IMR-90 (cell line): ENCODE results near the gene FOXO1. TPM values are rescaled to one million over a fixed set of nuclear protein-coding genes. Genes with fewer than 3 reads are reported as not detected.

Experiments
- ATAC-seq: fragments of 200-7000 bp; cut with Tn5 transposase; 2 replicates; pipeline ENCODE4 v1.9.1; 2020; ENCODE audit warnings: low read depth, mild to moderate bottlenecking, moderate library complexity
- BruUV-seq: library from RNA; stranded (reverse); fragments of 400-500 nt; replicated peaks from 2 replicates; lab custom pipeline; 2021; lab: Mats Ljungman, UMichigan
- CTCF ChIA-PET: fragments of 300-600 bp; formaldehyde crosslinking; extraction: SDS; loops from one replicate; lab custom pipeline; 2021; ENCODE audit warnings: antibody characterized with exemption; lab: Yijun Ruan, JAX
- POLR2A ChIA-PET: fragments of 300-600 bp; sonication (Branson Sonifier 250); formaldehyde crosslinking; loops from one replicate; lab custom pipeline; 2022; ENCODE audit warnings: antibody characterized with exemption; ENCODE audit not compliant: unreplicated experiment; lab: Charles Lee
- DNase-seq: peaks from one replicate; pipeline ENCODE4 v3.0.0; 2013
- H2AFZ ChIP-seq: replicated peaks from 2 replicates; pipeline ENCODE3; 2013; ENCODE audit warnings: low read length, mild to moderate bottlenecking; ENCODE audit not compliant: poor library complexity
- H2AK5ac ChIP-seq: 2 replicates; pipeline ENCODE4 v1.6.1; 2013; ENCODE audit warnings: low read depth, low read length, inconsistent platforms
- H2AK9ac ChIP-seq: replicated peaks from 2 replicates; pipeline ENCODE3; 2013; ENCODE audit warnings: mild to moderate bottlenecking, low read depth, low read length, moderate library complexity; ENCODE audit not compliant: poor library complexity
- H2BK120ac ChIP-seq: 2 replicates; pipeline ENCODE4 v1.6.1; 2013; ENCODE audit warnings: low read depth, low read length, inconsistent platforms
- H2BK15ac ChIP-seq: 3 replicates; pipeline ENCODE4 v1.6.1; 2013; ENCODE audit warnings: low read depth, low read length, inconsistent platforms
- H2BK20ac ChIP-seq: 2 replicates; pipeline ENCODE4 v1.6.1; 2013; ENCODE audit warnings: low read depth, mild to moderate bottlenecking, inconsistent platforms, low read length, moderate library complexity
- H2BK5ac ChIP-seq: 2 replicates; pipeline ENCODE4 v1.6.1; 2013; ENCODE audit warnings: mild to moderate bottlenecking, low read depth, low read length, inconsistent platforms; ENCODE audit not compliant: poor library complexity, severe bottlenecking
- H3K14ac ChIP-seq: replicated peaks from 2 replicates; pipeline ENCODE4 v1.6.1; 2013; ENCODE audit warnings: low read depth, low read length, inconsistent platforms
- H3K18ac ChIP-seq: 2 replicates; pipeline ENCODE4 v1.6.1; 2013; ENCODE audit warnings: low read depth, low read length, control low read depth
- H3K23ac ChIP-seq: 2 replicates; pipeline ENCODE4 v1.6.1; 2013; ENCODE audit warnings: low read depth, low read length, inconsistent platforms
- H3K27ac ChIP-seq: 2 replicates; pipeline ENCODE4 v1.5.1; 2013; ENCODE audit warnings: mild to moderate bottlenecking, control low read depth, low read length; ENCODE audit not compliant: insufficient read depth
- H3K27me3 ChIP-seq: 2 replicates; pipeline ENCODE4 v1.6.1; 2013; ENCODE audit warnings: low read length; ENCODE audit not compliant: control insufficient read depth, insufficient read depth
- H3K36me3 ChIP-seq: 2 replicates; pipeline ENCODE4 v1.6.1; 2013; ENCODE audit warnings: low read length, mixed read lengths; ENCODE audit not compliant: control insufficient read depth, insufficient read depth
- H3K4ac ChIP-seq: 2 replicates; pipeline ENCODE4 v1.6.1; 2013; ENCODE audit warnings: low read depth, low read length, inconsistent platforms
- H3K4me1 ChIP-seq: 2 replicates; pipeline ENCODE4 v1.6.1; 2013; ENCODE audit warnings: low read length, mixed read lengths; ENCODE audit not compliant: control insufficient read depth, insufficient read depth
- H3K4me2 ChIP-seq: 2 replicates; pipeline ENCODE4 v1.6.1; 2013; ENCODE audit warnings: low read depth, mild to moderate bottlenecking, control low read depth, low read length, moderate library complexity
- H3K4me3 ChIP-seq: 2 replicates; pipeline ENCODE4 v1.5.1; 2013; ENCODE audit warnings: low read depth, mild to moderate bottlenecking, control low read depth, low read length, moderate library complexity; ENCODE audit not compliant: insufficient read depth
- H3K56ac ChIP-seq: 2 replicates; pipeline ENCODE4 v1.6.1; 2013; ENCODE audit warnings: low read length, inconsistent platforms; ENCODE audit not compliant: insufficient read depth; ENCODE audit errors: extremely low read depth
- H3K79me1 ChIP-seq, 2 experiments: 2 replicates each; pipeline ENCODE4 v1.6.1; 2013; ENCODE audit warnings: low read length in 2 of 2, inconsistent platforms in 1 of 2, low read depth in 1 of 2
- H3K9ac ChIP-seq: 2 replicates; pipeline ENCODE4 v1.6.1; 2013; ENCODE audit warnings: low read depth, low read length, control low read depth
- H3K9me1 ChIP-seq: 2 replicates; pipeline ENCODE4 v1.6.1; 2013; ENCODE audit warnings: low read length, inconsistent platforms; ENCODE audit not compliant: insufficient read depth
- H3K9me3 ChIP-seq: 2 replicates; pipeline ENCODE4 v1.6.1; 2013; ENCODE audit warnings: low read length; ENCODE audit not compliant: control insufficient read depth, insufficient read depth
- H4K20me1 ChIP-seq: 2 replicates; pipeline ENCODE4 v1.6.1; 2013; ENCODE audit warnings: low read length, inconsistent platforms; ENCODE audit not compliant: insufficient read depth
- H4K5ac ChIP-seq: 2 replicates; pipeline ENCODE4 v1.6.1; 2013; ENCODE audit warnings: mild to moderate bottlenecking, low read depth, low read length, control low read depth
- H4K8ac ChIP-seq, 2 experiments: 2 replicates each; pipeline ENCODE4 v1.6.1; 2013; ENCODE audit warnings: low read depth in 2 of 2, low read length in 2 of 2, control low read depth in 1 of 2, inconsistent platforms in 1 of 2
- H4K91ac ChIP-seq: 2 replicates; pipeline ENCODE4 v1.6.1; 2013; ENCODE audit warnings: low read depth, low read length, inconsistent platforms; ENCODE audit not compliant: insufficient read depth
- CEBPB ChIP-seq: IDR thresholded peaks from 2 replicates; pipeline ENCODE4 v1.6.1; 2012; ENCODE audit warnings: low read depth, low read length, improper control_type of control experiment
- CHD1 ChIP-seq: IDR thresholded peaks from 2 replicates; pipeline ENCODE4 v1.6.1; 2012; ENCODE audit warnings: low read depth, low read length, improper control_type of control experiment
- MAZ ChIP-seq: IDR thresholded peaks from 2 replicates; pipeline ENCODE4 v1.6.1; 2012; ENCODE audit warnings: low read depth, mild to moderate bottlenecking, low read length, improper control_type of control experiment, moderate library complexity, borderline replicate concordance
- NFE2L2 ChIP-seq: fragments of 150-350 bp; IDR thresholded peaks from 2 replicates; pipeline ENCODE4 v1.6.1; 2016; ENCODE audit warnings: low read depth, mild to moderate bottlenecking, low read length
- RAD21 ChIP-seq: IDR thresholded peaks from 2 replicates; pipeline ENCODE4 v1.6.1; 2012; ENCODE audit warnings: low read length, improper control_type of control experiment
- RFX5 ChIP-seq: IDR thresholded peaks from 2 replicates; pipeline ENCODE4 v1.8.0; 2012; ENCODE audit warnings: low read depth, mild to moderate bottlenecking, low read length, moderate library complexity
- WGBS, 2 experiments: methylation state at CpG; one replicate each; pipeline versions ENCODE4 v1.1.5 to v1.1.7; 2013; ENCODE audit warnings: missing lambda C conversion rate in 2 of 2; ENCODE audit not compliant: insufficient read length in 1 of 2; ENCODE audit errors: extremely low coverage in 2 of 2; 5-methylcytosine and 5-hydroxymethylcytosine counted together
- dilution Hi-C: fragments of 300-500 bp; cut with HindIII; formaldehyde crosslinking; loops from one replicate; pipeline ENCODE4 v1.14.3; 2018; ENCODE audit warnings: low sequenced_read_pairs; ENCODE audit not compliant: unreplicated experiment
- in situ Hi-C: fragments of 300-500 bp; cut with MboI; formaldehyde crosslinking; loops from 3 replicates; pipeline ENCODE4 v1.14.3; 2019; ENCODE audit warnings: low sequenced_read_pairs, inconsistent platforms, mixed read lengths
- intact Hi-C: fragments of 100-400 bp; cut with micrococcal nuclease; formaldehyde crosslinking; loops from 2 replicates; pipeline ENCODE4 v1.10.0; 2022
- polyA plus RNA-seq, 3 experiments: library from polyadenylated mRNA; depleted of rRNA; stranded (reverse); fragments of >200 nt; gene quantifications; 2 replicates each; pipeline ENCODE4 v1.2.3, GENCODE V29; 2012; ENCODE audit warnings: low replicate concordance in 1 of 3
- total RNA-seq: library from RNA; depleted of rRNA; stranded (reverse); fragments of >200 nt; gene quantifications from 2 replicates; pipeline ENCODE4 v1.2.3, GENCODE V29; 2012
- TF ChIP-seq, protein P1 (sequence below): fragments of 150-350 bp; IDR thresholded peaks from 2 replicates; pipeline ENCODE4 v1.6.1; 2017; ENCODE audit warnings: mild to moderate bottlenecking, antibody characterized with exemption, low read length, low read depth
- TF ChIP-seq, protein P2 (sequence below): conservative IDR thresholded peaks from 2 replicates; pipeline ENCODE4 v1.5.1; 2012; ENCODE audit warnings: mild to moderate bottlenecking, low read depth, low read length, improper control_type of control experiment

The FOXO1 gene
- total and polyA plus RNA-seq, 2 of the 4 experiments (the other 2 are of a cell fraction): 0.12 to 0.18 TPM

DNA sequence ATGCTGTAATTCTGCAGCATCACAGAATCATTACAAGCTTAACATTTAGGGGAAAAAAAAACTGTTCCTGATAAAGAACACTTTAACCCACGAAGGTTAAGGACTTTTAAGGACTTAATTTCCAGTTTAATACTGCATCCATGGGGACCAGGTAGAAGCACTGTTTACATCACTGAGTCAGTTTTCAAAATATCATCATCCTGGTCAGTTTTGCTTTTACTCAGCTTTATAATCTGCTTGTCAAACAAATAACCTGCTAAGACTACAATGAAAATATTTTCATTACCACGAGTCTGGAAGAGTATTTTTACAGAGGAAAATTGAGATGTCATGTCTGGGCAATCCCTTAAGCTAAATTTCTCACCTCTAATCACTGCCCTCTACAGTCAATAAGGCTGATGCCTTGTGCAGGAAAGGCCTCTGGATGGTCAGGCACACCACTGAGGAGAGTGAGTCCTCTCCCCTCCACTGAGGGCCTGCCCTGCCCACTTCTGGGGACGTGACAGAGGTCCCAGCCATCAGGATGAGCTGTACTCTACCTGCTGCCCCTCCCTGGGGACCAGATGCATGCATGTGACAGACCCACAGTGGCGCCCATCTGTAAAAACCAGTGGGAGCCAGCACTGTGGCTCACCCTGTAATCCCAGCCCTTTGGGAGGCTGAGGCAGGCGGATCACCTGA lies 31.0 kb downstream of the FOXO1 start:
- in situ Hi-C loops (no loop called here), dilution Hi-C loops (no loop called here), intact Hi-C loops (no loop called here)
- Histone ChIP-seq H3K23ac (no peak overlapping the region), H3K9me3 (no peaks in the 10 kb centered on the region), H3K9ac (no peak overlapping the region), H2BK15ac (no peak overlapping the region), H4K5ac (no peak overlapping the region), H3K4me2 (no peak overlapping the region), H3K27me3 (no peaks in the 10 kb centered on the region; the same call in 1 of the 2 replicates), H2BK120ac (no peak overlapping the region), H3K9me1 (no peaks in the 10 kb centered on the region), H3K14ac (no peak overlapping the region), H3K4me1 (no peaks in the 10 kb centered on the region), H2BK20ac (no peak overlapping the region), H3K4me3 (no peak overlapping the region), H2AK5ac (no peak overlapping the region), H3K4ac (no peak overlapping the region), H3K56ac (no peak overlapping the region), H3K36me3 (no peaks in the 10 kb centered on the region), H4K8ac (no peak overlapping the region), H2AFZ (no peak overlapping the region), H3K79me1 (no peaks in the 10 kb centered on the region), H2BK5ac (no peak overlapping the region), H4K91ac (no peak overlapping the region), H4K20me1 (no peaks in the 10 kb centered on the region), H2AK9ac (peak overlapping the region; percentile 23), H3K18ac (no peak overlapping the region), H3K27ac (no peak overlapping the region)
- CTCF ChIA-PET: no interaction called here
- WGBS, 2 experiments: 71% methylated on average over 1 of the region's 5 CpGs; no CpG with 5 or more reads in 1 of the 2 experiments
- no peak for DNase-seq
- no peak for TF ChIP-seq RAD21
- TF ChIP-seq CEBPB: no peak
- TF ChIP-seq, protein P1, sequence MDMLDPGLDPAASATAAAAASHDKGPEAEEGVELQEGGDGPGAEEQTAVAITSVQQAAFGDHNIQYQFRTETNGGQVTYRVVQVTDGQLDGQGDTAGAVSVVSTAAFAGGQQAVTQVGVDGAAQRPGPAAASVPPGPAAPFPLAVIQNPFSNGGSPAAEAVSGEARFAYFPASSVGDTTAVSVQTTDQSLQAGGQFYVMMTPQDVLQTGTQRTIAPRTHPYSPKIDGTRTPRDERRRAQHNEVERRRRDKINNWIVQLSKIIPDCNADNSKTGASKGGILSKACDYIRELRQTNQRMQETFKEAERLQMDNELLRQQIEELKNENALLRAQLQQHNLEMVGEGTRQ: no peak
- no peak for TF ChIP-seq RFX5
- TF ChIP-seq, protein P2, sequence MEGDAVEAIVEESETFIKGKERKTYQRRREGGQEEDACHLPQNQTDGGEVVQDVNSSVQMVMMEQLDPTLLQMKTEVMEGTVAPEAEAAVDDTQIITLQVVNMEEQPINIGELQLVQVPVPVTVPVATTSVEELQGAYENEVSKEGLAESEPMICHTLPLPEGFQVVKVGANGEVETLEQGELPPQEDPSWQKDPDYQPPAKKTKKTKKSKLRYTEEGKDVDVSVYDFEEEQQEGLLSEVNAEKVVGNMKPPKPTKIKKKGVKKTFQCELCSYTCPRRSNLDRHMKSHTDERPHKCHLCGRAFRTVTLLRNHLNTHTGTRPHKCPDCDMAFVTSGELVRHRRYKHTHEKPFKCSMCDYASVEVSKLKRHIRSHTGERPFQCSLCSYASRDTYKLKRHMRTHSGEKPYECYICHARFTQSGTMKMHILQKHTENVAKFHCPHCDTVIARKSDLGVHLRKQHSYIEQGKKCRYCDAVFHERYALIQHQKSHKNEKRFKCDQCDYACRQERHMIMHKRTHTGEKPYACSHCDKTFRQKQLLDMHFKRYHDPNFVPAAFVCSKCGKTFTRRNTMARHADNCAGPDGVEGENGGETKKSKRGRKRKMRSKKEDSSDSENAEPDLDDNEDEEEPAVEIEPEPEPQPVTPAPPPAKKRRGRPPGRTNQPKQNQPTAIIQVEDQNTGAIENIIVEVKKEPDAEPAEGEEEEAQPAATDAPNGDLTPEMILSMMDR: no peak
- TF ChIP-seq NFE2L2: no peak
- no peak for TF ChIP-seq CHD1
- TF ChIP-seq MAZ: no peak
- POLR2A ChIA-PET: no interaction called here
- no TSS peak for BruUV-seq
- ATAC-seq: no peak
